Measurements from ENCODE around the gene GAB3.

- TF ChIP-seq CTCF (IDR thresholded peaks at IDR 0.05) (no peak), POLR2A (IDR thresholded peaks at IDR 0.05) (no peak)
Observed at GRCh38 chrX:154761977-154762536, 11.2 kb upstream of the GAB3 start.
